Neural crest cell (in vitro differentiated cells): Measurements from ENCODE around the gene SCNN1A. TPM values are rescaled to one million over a fixed set of nuclear protein-coding genes. Genes with fewer than 3 reads are reported as not detected.
A peak's percentile ranks its signal among the peaks of the same experiment; 100 is the strongest.

Experiments
- DNase-seq: peaks from one replicate; pipeline ENCODE4 v3.0.0; 2021; ENCODE audit warnings: low read depth, mixed read lengths, low spot score
- H3K27ac Mint-ChIP-seq: one replicate; pipeline ENCODE4 v1.8.0; 2021; ENCODE audit warnings: mild to moderate bottlenecking, mixed read lengths; ENCODE audit not compliant: unreplicated experiment
- H3K27me3 Mint-ChIP-seq: 2 replicates; pipeline ENCODE4 v1.8.0; 2021; ENCODE audit warnings: low read depth, mild to moderate bottlenecking, mixed read lengths
- H3K36me3 Mint-ChIP-seq: 2 replicates; pipeline ENCODE4 v1.8.0; 2021; ENCODE audit warnings: low read depth, mild to moderate bottlenecking, mixed read lengths
- H3K4me1 Mint-ChIP-seq: 2 replicates; pipeline ENCODE4 v1.8.0; 2021; ENCODE audit warnings: mixed read lengths
- H3K4me3 Mint-ChIP-seq: one replicate; pipeline ENCODE4 v1.8.0; 2021; ENCODE audit warnings: mild to moderate bottlenecking, mixed read lengths
- H3K9me3 Mint-ChIP-seq: 2 replicates; pipeline ENCODE4 v1.8.0; 2021; ENCODE audit warnings: mixed read lengths
- total RNA-seq: library from RNA; stranded (reverse); gene quantifications from 2 replicates; pipeline ENCODE4 v1.2.1, GENCODE V29; 2021
- TF ChIP-seq, protein P1 (sequence below): fragments of 200-600 bp; sonication (generic); conservative IDR thresholded peaks from 2 replicates; pipeline ENCODE4 v1.5.0; 2021; ENCODE audit warnings: antibody characterized with exemption, mild to moderate bottlenecking

SCNN1A gene
- total RNA-seq, 1 donor from 2014 or later: not detected

DNA sequence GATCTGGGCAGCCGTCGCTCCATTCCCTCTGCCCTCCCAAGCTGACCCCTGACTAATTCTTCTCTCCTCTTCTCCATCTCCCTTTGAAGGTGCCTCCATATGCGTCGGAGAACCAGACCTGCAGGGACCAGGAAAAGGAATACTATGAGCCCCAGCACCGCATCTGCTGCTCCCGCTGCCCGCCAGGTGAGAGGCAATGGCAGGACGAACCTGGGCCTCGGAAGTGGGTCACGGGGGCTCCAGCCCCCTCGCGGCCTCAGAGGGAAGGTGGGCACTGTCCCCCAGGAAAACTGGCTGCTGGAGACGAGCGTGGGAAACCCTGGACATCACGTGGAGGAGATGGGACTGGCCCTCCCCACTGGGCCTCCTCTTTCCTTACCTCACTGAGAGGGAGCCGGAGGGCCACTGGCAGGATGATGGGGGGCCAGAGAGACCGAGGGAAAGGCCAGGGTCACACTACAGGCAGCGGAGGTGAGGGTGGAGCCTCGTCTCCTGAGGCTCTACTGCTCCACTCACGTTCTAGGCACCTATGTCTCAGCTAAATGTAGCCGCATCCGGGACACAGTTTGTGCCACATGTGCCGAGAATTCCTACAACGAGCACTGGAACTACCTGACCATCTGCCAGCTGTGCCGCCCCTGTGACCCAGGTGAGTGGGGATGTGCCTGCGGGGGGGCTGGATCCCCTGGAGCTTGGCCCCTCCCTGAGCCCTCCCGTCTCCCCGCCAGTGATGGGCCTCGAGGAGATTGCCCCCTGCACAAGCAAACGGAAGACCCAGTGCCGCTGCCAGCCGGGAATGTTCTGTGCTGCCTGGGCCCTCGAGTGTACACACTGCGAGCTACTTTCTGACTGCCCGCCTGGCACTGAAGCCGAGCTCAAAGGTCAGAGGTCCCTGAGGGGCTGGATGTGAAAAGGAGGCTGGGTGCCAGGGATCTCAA lies 9.4 kb upstream of the SCNN1A start:
- Mint-ChIP-seq H3K4me1 (no peaks in the 10 kb centered on the region), H3K9me3 (no peaks in the 10 kb centered on the region), H3K36me3 (no peaks in the 10 kb centered on the region), H3K27ac (peak overlapping the region; percentile 57), H3K27me3 (peaks cover 4% of the 10 kb centered on the region), H3K4me3 (no peak overlapping the region)
- DNase-seq: no peak
- TF ChIP-seq, protein P1, sequence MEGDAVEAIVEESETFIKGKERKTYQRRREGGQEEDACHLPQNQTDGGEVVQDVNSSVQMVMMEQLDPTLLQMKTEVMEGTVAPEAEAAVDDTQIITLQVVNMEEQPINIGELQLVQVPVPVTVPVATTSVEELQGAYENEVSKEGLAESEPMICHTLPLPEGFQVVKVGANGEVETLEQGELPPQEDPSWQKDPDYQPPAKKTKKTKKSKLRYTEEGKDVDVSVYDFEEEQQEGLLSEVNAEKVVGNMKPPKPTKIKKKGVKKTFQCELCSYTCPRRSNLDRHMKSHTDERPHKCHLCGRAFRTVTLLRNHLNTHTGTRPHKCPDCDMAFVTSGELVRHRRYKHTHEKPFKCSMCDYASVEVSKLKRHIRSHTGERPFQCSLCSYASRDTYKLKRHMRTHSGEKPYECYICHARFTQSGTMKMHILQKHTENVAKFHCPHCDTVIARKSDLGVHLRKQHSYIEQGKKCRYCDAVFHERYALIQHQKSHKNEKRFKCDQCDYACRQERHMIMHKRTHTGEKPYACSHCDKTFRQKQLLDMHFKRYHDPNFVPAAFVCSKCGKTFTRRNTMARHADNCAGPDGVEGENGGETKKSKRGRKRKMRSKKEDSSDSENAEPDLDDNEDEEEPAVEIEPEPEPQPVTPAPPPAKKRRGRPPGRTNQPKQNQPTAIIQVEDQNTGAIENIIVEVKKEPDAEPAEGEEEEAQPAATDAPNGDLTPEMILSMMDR: no peak

- no peak for DNase-seq
- no peaks in the 10 kb centered on the region for H3K9me3 Mint-ChIP-seq
- H3K4me1 Mint-ChIP-seq: peaks cover 5% of the 10 kb centered on the region
- H3K27ac Mint-ChIP-seq: no peak within 1 kb of the TSS
- H3K27me3 Mint-ChIP-seq: peaks cover 4% of the 10 kb centered on the region
- H3K4me3 Mint-ChIP-seq: no peak within 1 kb of the TSS
- H3K36me3 Mint-ChIP-seq: no peaks in the 10 kb centered on the region
- TF ChIP-seq, protein P1: no peak
These were observed 8.5 kb upstream of the SCNN1A start, which contains the start of gene LTBR for GRCh38 chr12:6383572-6384498. Gene LTBR, plus strand, starts transcription at chr12:6384162. Its CDS starts 197 bp downstream, at chr12:6384359.

GRCh38 chr12:6382982-6383381 lies 7.6 kb upstream of the SCNN1A start:
- peaks cover 5% of the 10 kb centered on the region for H3K4me1 Mint-ChIP-seq
- no peak overlapping the region for H3K27ac Mint-ChIP-seq
- peaks cover 4% of the 10 kb centered on the region for H3K27me3 Mint-ChIP-seq
- H3K36me3 Mint-ChIP-seq: no peaks in the 10 kb centered on the region
- no peak for DNase-seq
- TF ChIP-seq, protein P1: no peak
- H3K4me3 Mint-ChIP-seq: no peak overlapping the region
- no peaks in the 10 kb centered on the region for H3K9me3 Mint-ChIP-seq

DNA sequence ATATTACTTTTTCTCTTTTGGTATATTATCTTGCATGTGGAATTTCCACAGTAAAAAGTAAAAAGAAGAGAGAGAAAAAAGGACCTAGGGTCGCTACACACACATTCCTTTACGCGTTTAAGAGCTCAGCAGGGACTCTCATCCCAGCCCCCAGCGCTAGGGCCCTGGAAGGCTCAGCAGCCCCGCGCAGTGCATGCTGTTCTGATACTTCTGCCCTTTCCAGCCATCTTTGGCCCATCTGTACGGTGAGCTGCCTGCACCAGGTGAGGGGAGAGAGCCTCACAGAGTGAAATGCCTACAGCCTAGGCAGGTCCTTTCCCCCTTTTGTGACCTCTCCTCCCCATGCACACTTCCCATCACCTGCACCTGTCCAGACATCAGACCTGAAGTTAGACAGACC lies 7.0 kb upstream of the SCNN1A start:
- TF ChIP-seq, protein P1: no peak
- Mint-ChIP-seq H3K36me3 (no peaks in the 10 kb centered on the region), H3K27me3 (peaks cover 2% of the 10 kb centered on the region), H3K4me3 (no peak overlapping the region), H3K9me3 (no peaks in the 10 kb centered on the region), H3K4me1 (peaks cover 5% of the 10 kb centered on the region), H3K27ac (no peak overlapping the region)
- DNase-seq: no peak
